AG09319 (cell line): ENCODE results near the gene XPC.

Experiments
- DNase-seq: peaks from one replicate; pipeline ENCODE4 v3.0.0-alpha.2; 2010; ENCODE audit warnings: low read depth; ENCODE audit errors: extremely low read depth
- TF ChIP-seq, protein P1 (sequence below): IDR thresholded peaks from 2 replicates; pipeline ENCODE4 v1.5.1; 2011; ENCODE audit warnings: low read depth, mild to moderate bottlenecking, inconsistent platforms, low read length, moderate library complexity

Gene XPC

DNA sequence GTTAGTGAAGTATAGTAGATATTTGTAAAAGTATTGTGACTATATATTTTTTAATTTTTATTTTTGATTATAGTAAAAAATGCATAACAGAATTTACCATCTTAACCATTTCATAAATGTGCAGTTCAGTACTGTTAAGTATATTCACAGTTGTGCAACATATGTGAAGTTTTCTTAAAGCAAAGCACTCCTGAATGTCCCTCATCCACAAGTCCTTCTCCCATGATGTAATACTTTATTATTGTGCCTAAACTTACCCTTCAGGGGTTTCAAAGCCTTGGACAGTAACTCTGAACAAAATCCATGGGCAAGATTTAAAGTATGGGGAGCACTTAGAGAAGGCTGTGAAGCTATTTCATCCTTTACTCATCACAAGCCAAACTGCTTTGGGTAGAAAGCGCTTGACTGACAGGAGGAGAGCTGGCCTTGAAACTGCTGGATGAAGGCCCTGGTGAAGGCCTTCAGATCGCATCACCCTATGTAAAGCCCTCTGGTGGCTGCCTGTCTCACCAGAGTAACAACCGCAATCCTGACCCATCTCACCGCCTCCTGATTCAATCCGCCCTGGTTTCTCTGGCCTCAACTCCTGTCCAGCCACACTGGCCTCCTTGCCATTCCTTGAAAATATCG is 28.3 kb upstream of the XPC start:
- TF ChIP-seq, protein P1, sequence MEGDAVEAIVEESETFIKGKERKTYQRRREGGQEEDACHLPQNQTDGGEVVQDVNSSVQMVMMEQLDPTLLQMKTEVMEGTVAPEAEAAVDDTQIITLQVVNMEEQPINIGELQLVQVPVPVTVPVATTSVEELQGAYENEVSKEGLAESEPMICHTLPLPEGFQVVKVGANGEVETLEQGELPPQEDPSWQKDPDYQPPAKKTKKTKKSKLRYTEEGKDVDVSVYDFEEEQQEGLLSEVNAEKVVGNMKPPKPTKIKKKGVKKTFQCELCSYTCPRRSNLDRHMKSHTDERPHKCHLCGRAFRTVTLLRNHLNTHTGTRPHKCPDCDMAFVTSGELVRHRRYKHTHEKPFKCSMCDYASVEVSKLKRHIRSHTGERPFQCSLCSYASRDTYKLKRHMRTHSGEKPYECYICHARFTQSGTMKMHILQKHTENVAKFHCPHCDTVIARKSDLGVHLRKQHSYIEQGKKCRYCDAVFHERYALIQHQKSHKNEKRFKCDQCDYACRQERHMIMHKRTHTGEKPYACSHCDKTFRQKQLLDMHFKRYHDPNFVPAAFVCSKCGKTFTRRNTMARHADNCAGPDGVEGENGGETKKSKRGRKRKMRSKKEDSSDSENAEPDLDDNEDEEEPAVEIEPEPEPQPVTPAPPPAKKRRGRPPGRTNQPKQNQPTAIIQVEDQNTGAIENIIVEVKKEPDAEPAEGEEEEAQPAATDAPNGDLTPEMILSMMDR, result no peak
- no peak for DNase-seq

DNA sequence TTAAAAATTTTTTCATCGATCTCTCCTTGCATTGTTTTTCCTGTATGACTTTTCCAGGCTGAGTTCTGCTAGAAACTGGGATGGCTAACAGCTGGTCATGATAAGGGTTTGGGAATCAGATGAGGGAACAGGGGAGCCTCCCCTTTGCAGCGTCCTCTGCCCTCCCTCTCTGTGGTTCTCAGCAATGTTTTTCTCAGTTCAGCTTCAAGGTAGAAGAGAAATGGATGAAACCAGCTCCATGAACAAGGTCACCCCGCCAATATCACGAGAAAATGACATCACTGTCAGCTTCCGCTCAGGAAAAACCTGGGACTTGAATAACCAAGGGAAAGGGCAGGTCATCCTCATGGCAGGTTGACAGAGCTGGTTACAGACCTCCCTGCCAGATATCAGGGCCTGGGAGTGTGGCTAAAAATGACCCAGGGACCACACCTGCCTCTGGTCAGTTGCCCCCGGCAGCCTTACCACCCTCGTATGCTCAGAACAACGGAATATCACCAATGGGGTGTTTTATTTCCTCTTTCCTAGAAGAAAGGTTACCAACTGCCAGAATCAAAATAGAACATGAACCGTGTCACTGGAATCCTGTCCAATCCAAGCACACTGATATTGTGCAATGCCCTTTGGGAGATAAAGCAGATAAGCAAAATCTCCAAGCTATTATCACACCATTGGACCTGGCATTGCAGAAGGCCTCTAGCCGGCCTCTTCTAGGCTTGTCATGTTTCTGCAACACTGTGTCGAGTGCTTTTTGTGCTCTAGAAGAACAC is 26.3 kb upstream of the XPC start:
- no peak for DNase-seq
- TF ChIP-seq, protein P1, result no peak

DNA sequence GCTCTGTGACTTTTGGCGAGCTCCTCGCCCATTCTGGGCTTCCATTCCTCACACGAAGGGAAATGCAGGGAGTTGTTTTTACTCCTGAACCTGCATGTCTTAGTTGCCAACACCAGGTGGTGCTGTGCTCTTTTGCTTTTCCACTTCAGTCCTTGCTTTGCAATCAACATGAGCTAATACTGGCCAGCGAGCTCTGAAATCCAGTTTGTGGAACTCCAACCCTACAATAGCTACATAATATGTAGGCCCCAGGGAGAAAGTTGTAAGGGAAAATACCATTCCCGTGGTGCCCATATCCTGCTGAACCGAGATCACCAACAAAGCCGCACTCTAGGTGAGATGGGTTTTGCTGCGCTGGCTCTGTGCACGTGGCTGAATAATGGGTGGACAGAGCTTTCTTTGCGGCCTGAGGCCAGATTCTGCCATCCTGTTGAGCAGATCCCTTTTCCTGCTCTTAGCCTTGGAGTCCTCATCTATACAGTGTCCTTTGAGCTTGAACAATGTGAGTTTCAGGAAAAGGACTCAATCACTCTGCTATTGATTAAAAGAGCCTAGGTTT is 25.2 kb upstream of the XPC start:
- TF ChIP-seq, protein P1, result peak; percentile 81
- peak; percentile 60 for DNase-seq

DNA sequence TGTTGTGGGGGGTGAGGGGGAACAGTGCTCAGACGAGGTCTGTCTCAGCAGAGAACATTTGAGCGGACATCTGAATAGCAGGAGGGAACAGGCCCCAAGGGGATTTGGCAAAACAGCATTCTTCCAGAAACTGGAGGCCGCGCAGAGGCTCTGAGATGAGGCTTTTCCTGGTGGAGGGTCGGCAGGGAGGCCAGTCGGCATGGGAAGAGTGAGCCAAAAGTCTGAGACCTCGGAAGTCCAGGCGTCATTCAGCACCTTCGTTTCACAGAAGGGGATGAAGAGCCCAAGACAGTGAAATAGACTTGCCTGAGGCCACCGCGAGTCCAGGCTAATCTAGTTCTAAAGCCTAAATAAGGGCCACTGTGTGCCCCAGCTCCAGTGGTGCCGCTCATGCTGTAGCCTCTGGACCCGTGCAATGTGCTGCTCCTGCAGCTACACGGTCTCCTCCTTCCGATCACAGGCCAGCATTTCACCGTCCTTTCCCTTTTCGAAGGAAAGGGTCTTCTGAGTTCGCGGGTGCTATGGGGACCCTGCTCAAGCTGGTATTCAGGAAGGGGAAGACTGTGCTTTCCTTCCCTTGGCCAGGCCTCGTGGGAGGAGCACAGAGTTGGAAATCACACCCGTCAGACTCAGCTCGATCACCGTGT is 24.6 kb upstream of the XPC start:
- no peak for DNase-seq
- TF ChIP-seq, protein P1, result no peak

DNA sequence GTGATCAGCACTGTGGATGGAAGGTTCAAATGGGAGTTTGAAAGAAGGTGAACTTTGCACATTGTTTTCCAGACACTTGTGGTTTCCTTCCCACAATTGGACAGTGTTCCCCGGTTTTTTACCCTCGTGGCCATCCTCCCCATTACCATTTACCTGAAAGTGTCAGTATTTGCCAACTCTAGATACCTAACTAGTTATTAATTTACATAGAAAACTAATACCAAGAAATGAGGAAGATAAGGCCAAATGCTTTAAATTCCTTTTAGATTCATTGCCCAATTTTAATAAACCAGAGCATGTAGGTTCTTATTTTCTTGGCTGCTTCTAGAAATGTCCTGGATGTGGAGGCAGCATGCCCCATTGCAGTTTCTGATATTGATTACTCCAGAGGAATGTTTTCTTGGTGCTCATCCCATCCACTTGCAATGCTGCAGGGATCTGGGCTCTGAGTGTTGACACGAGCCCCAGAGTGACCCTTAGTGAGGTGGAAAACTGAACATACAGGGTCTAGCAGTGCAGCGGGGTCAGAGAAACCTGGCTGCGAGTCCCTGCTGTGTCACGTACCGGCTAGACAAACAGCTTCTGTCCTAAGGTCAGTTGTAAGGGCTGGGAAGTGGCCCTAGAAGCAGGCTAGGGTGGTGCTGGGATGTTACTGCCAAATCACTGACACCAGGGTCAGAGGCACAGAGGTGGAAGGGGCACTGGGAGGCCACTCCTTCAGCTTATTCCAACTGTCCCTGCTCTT is 23.7 kb upstream of the XPC start:
- TF ChIP-seq, protein P1, result no peak
- no peak for DNase-seq

DNA sequence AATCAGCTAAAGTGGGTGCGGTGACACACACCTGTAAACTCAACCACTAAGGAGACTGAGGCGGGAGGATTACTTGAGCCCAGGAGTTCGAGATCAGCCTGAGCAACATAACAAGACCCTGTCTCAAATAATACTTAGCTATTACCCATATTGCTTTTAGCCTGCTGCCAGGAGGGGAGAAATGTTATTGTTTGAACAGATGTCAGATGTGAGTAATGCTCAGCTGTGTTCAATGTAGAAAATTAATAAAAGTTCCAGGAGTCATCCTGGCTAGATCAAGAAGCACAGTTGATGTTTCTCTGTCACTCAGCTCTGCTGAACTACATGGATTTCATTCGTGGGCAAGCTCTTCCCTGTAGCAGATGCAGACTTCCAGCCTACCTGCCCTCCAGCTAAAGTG is 22.4 kb upstream of the XPC start:
- no peak for DNase-seq
- TF ChIP-seq, protein P1, result no peak
